ENCODE data around the gene GPR157. TPM values are rescaled to one million over a fixed set of nuclear protein-coding genes. Genes with fewer than 3 reads are reported as not detected.

The GPR157 gene
- total and polyA plus RNA-seq, 2 of the 13 experiments (the other 11 are each of a cell fraction or from before 2014, with no cell fraction given) = 10.1 to 19.2 TPM

GRCh38 chr1:9066945-9067807, 61.7 kb downstream of the GPR157 start (continued):
- TF ChIP-seq ZNF281 (CRISPR knock-in tag; IDR thresholded peaks at IDR 0.05; ENCODE audit: borderline replicate concordance) (no peak), ZNF687 (CRISPR knock-in tag; IDR thresholded peaks at IDR 0.05) (peak; percentile 94), MEF2D (CRISPR knock-in tag; IDR thresholded peaks at IDR 0.05) (0 out of 2 replicates have a peak, but pooled peaks have one; percentile 26), GABPB1 (CRISPR knock-in tag; IDR thresholded peaks at IDR 0.05) (peak; percentile 31; the same call in 1 of the 2 replicates), GATAD1 (CRISPR knock-in tag; IDR thresholded peaks at IDR 0.05) (peak; percentile 42; the same call in 1 of the 2 replicates), ELF3 (CRISPR knock-in tag; IDR thresholded peaks at IDR 0.05) (peak; percentile 61), ZNF773 (CRISPR knock-in tag; IDR thresholded peaks at IDR 0.05; ENCODE audit: borderline replicate concordance) (no peak), MAX (IDR thresholded peaks at IDR 0.05) (peak; percentile 94), BCL3 (CRISPR knock-in tag; IDR thresholded peaks at IDR 0.05) (0 out of 2 replicates have a peak, but pooled peaks have one; percentile 70), TEAD3 (CRISPR knock-in tag; optimal IDR thresholded peaks at IDR 0.05; ENCODE audit: borderline replicate concordance) (peak; percentile 66), ZNF44 (CRISPR knock-in tag; IDR thresholded peaks at IDR 0.05) (peak; percentile 57; the same call in 1 of the 2 replicates), MXD1 (CRISPR knock-in tag; IDR thresholded peaks at IDR 0.05) (peak; percentile 74; the same call in 1 of the 2 replicates), ZNF788 (CRISPR knock-in tag; IDR thresholded peaks at IDR 0.05; ENCODE audit: borderline replicate concordance) (0 out of 2 replicates have a peak, but pooled peaks have one; percentile 22), ZNF761 (CRISPR knock-in tag; conservative IDR thresholded peaks at IDR 0.05) (no peak), SAP130 (CRISPR knock-in tag; IDR thresholded peaks at IDR 0.05; ENCODE audit: low read depth) (peak; percentile 75)
- TF ChIP-seq, protein P1, sequence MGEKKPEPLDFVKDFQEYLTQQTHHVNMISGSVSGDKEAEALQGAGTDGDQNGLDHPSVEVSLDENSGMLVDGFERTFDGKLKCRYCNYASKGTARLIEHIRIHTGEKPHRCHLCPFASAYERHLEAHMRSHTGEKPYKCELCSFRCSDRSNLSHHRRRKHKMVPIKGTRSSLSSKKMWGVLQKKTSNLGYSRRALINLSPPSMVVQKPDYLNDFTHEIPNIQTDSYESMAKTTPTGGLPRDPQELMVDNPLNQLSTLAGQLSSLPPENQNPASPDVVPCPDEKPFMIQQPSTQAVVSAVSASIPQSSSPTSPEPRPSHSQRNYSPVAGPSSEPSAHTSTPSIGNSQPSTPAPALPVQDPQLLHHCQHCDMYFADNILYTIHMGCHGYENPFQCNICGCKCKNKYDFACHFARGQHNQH (CRISPR knock-in tag; IDR thresholded peaks at IDR 0.05) = peak; percentile 35; the same call in 1 of the 2 replicates
- TF ChIP-seq, protein P2, sequence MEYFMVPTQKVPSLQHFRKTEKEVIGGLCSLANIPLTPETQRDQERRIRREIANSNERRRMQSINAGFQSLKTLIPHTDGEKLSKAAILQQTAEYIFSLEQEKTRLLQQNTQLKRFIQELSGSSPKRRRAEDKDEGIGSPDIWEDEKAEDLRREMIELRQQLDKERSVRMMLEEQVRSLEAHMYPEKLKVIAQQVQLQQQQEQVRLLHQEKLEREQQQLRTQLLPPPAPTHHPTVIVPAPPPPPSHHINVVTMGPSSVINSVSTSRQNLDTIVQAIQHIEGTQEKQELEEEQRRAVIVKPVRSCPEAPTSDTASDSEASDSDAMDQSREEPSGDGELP (IDR thresholded peaks at IDR 0.05; ENCODE audit: borderline replicate concordance, low read depth) = peak; percentile 69; the same call in 1 of the 2 replicates

Measured in HepG2 (cell line).